ENCODE results near the gene CTDP1. TPM values are rescaled to one million over a fixed set of nuclear protein-coding genes. Genes with fewer than 3 reads are reported as not detected.

The CTDP1 gene
- total and polyA plus RNA-seq, 4 donors = 2.7 to 13.9 (median 10.5) TPM

GRCh38 chr18:79685281-79685680, 5.7 kb downstream of the CTDP1 start (continued):
- TF ChIP-seq, protein P1, sequence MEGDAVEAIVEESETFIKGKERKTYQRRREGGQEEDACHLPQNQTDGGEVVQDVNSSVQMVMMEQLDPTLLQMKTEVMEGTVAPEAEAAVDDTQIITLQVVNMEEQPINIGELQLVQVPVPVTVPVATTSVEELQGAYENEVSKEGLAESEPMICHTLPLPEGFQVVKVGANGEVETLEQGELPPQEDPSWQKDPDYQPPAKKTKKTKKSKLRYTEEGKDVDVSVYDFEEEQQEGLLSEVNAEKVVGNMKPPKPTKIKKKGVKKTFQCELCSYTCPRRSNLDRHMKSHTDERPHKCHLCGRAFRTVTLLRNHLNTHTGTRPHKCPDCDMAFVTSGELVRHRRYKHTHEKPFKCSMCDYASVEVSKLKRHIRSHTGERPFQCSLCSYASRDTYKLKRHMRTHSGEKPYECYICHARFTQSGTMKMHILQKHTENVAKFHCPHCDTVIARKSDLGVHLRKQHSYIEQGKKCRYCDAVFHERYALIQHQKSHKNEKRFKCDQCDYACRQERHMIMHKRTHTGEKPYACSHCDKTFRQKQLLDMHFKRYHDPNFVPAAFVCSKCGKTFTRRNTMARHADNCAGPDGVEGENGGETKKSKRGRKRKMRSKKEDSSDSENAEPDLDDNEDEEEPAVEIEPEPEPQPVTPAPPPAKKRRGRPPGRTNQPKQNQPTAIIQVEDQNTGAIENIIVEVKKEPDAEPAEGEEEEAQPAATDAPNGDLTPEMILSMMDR (IDR thresholded peaks at IDR 0.05; ENCODE audit: low read depth, low read length, missing input control) = no peak

DNA sequence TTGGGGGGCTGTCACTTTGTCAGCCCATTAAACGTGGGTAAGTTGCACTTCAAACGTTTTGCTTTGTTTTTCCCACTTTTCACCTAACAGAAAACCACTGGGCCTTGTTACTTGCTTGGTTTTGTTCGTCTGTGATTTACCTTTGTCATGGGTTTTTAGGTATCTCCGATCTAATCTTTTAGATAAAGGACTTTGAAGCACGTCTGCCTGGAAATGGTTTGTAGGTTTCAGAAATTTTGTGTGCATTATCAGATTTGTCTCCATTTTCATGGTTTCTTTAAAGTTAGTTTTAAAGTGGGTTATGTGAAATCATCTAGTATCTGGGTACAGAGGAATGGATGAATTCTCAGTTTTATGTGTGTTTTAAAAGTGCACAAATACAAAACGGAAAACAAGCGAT, 6.4 kb downstream of the CTDP1 start:
- Histone ChIP-seq H3K9me3 (ENCODE audit: control insufficient read depth in 4 of 4, low read length in 3 of 4) (no peaks in the 10 kb centered on the region), H3K4me1 (ENCODE audit: control insufficient read depth in 4 of 4, insufficient read depth in 4 of 4, low read length in 3 of 4) (peaks cover 4 to 12% (median 9%) of the 10 kb centered on the region in 4 donors), H3K36me3 (ENCODE audit: control insufficient read depth in 4 of 4, insufficient read depth in 3 of 4, low read depth in 1 of 4, low read length in 3 of 4) (no peaks in the 10 kb centered on the region), H3K27me3 (ENCODE audit: control insufficient read depth in 4 of 4, insufficient read depth in 4 of 4, low read length in 3 of 4) (no peaks in the 10 kb centered on the region), H3K4me3 (ENCODE audit: low read depth in 1 of 3, low read length in 3 of 3) (no peak overlapping the region), H3K27ac (ENCODE audit: low read depth in 1 of 2, low read length in 2 of 2) (no peak overlapping the region), H3K9ac (ENCODE audit: low read depth in 1 of 2, low read length in 2 of 2) (no peak overlapping the region)
- TF ChIP-seq, protein P2, sequence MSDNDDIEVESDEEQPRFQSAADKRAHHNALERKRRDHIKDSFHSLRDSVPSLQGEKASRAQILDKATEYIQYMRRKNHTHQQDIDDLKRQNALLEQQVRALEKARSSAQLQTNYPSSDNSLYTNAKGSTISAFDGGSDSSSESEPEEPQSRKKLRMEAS (IDR thresholded peaks at IDR 0.05) = no peak
- TF ChIP-seq GABPA (IDR thresholded peaks at IDR 0.05 in 1 of 2, conservative IDR thresholded peaks at IDR 0.05 in 1 of 2) (no peak), YY1 (IDR thresholded peaks at IDR 0.05) (no peak), SP1 (IDR thresholded peaks at IDR 0.05) (no peak), HNF4A (conservative IDR thresholded peaks at IDR 0.05) (no peak), HNF4G (IDR thresholded peaks at IDR 0.05) (no peak), REST (IDR thresholded peaks at IDR 0.05) (no peak), FOXA1 (IDR thresholded peaks at IDR 0.05) (no peak), FOXA2 (IDR thresholded peaks at IDR 0.05) (no peak), RXRA (IDR thresholded peaks at IDR 0.05) (no peak), JUND (IDR thresholded peaks at IDR 0.05) (no peak)
- TF ChIP-seq, protein P1 (IDR thresholded peaks at IDR 0.05; ENCODE audit: low read depth, low read length, missing input control) = no peak
- no peak for DNase-seq (ENCODE audit: low spot score)
- 86% methylated on average over 7 of the region's 7 CpGs for WGBS

DNA sequence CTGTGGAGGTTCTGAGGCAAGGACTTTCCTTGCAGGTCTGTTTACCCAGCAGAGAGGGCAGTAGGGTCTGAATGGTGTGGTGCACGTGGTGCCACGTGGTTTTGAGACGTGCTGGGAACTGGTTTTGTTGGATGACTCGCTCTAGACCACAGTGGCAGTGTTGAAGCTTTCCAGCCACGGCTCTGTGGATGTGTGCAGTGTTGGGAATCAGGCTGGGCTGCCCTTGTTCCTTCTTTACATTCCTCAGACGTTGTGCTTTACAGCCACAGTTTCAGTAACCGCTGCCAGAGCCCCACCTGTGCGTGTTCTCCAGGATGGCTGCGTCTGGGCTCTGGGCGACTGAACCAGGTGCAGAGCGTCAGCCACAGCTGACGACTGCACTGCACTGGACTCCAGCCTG, 8.2 kb downstream of the CTDP1 start:
- no peak overlapping the region for H3K9ac ChIP-seq (ENCODE audit: low read depth in 1 of 2, low read length in 2 of 2)
- no peaks in the 10 kb centered on the region for H3K9me3 ChIP-seq (ENCODE audit: control insufficient read depth in 4 of 4, low read length in 3 of 4)
- H3K27me3 ChIP-seq (ENCODE audit: control insufficient read depth in 4 of 4, insufficient read depth in 4 of 4, low read length in 3 of 4) = no peaks in the 10 kb centered on the region
- 91% methylated on average over 12 of the region's 12 CpGs for WGBS
- no peak overlapping the region for H3K4me3 ChIP-seq (ENCODE audit: low read depth in 1 of 3, low read length in 3 of 3)
- no peak for DNase-seq (ENCODE audit: low spot score)
- no peak overlapping the region for H3K27ac ChIP-seq (ENCODE audit: low read depth in 1 of 2, low read length in 2 of 2)
- no peaks in the 10 kb centered on the region for H3K36me3 ChIP-seq (ENCODE audit: control insufficient read depth in 4 of 4, insufficient read depth in 3 of 4, low read depth in 1 of 4, low read length in 3 of 4)
- H3K4me1 ChIP-seq (ENCODE audit: control insufficient read depth in 4 of 4, insufficient read depth in 4 of 4, low read length in 3 of 4) = no peaks in the 10 kb centered on the region
- TF ChIP-seq, protein P2 (IDR thresholded peaks at IDR 0.05) = no peak
- TF ChIP-seq RXRA (IDR thresholded peaks at IDR 0.05) = no peak
- no peak for TF ChIP-seq REST (IDR thresholded peaks at IDR 0.05)
- no peak for TF ChIP-seq SP1 (IDR thresholded peaks at IDR 0.05)
- TF ChIP-seq TAF1 (conservative IDR thresholded peaks at IDR 0.05) = no peak
- TF ChIP-seq, protein P3, sequence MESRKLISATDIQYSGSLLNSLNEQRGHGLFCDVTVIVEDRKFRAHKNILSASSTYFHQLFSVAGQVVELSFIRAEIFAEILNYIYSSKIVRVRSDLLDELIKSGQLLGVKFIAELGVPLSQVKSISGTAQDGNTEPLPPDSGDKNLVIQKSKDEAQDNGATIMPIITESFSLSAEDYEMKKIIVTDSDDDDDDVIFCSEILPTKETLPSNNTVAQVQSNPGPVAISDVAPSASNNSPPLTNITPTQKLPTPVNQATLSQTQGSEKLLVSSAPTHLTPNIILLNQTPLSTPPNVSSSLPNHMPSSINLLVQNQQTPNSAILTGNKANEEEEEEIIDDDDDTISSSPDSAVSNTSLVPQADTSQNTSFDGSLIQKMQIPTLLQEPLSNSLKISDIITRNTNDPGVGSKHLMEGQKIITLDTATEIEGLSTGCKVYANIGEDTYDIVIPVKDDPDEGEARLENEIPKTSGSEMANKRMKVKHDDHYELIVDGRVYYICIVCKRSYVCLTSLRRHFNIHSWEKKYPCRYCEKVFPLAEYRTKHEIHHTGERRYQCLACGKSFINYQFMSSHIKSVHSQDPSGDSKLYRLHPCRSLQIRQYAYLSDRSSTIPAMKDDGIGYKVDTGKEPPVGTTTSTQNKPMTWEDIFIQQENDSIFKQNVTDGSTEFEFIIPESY (IDR thresholded peaks at IDR 0.05) = no peak

Data from liver (tissue), 9 donors.